Measurements from ENCODE around the gene CDK17. TPM values are rescaled to one million over a fixed set of nuclear protein-coding genes. Genes with fewer than 3 reads are reported as not detected.
A peak's percentile ranks its signal among the peaks of the same experiment; 100 is the strongest.

The CDK17 gene
- total RNA-seq, 1 donor from 2014 or later, result 112 TPM

DNA sequence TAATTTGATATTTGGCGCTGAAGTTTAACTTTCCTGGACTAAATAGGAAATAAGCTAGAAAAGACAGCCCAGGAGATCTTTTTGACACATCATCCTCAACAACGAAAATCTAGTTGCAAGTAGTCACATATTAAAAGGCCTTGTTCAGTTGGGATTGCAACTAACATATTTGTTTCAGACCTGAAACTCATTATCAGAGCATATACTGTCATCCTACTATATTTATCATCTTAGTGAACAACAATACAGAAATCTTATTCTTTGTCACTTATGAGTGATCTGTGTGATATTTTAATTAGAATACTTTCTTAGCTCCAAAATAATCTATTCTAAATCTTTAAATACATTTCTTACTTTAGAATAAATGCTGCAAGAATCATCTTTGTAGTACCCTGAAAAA is 134.0 kb downstream of the CDK17 start:
- peaks cover 20% of the 10 kb centered on the region for H3K4me1 Mint-ChIP-seq (ENCODE audit: unreplicated experiment)
- DNase-seq (ENCODE audit: low spot score), result no peak
- H3K9me3 Mint-ChIP-seq (ENCODE audit: unreplicated experiment), result no peaks in the 10 kb centered on the region
- H3K27me3 Mint-ChIP-seq (ENCODE audit: unreplicated experiment), result peaks cover 39% of the 10 kb centered on the region
- no peak overlapping the region for H3K4me3 Mint-ChIP-seq (ENCODE audit: unreplicated experiment)
- peaks cover 52% of the 10 kb centered on the region for H3K36me3 Mint-ChIP-seq (ENCODE audit: low read depth, unreplicated experiment)
- TF ChIP-seq, protein P1, sequence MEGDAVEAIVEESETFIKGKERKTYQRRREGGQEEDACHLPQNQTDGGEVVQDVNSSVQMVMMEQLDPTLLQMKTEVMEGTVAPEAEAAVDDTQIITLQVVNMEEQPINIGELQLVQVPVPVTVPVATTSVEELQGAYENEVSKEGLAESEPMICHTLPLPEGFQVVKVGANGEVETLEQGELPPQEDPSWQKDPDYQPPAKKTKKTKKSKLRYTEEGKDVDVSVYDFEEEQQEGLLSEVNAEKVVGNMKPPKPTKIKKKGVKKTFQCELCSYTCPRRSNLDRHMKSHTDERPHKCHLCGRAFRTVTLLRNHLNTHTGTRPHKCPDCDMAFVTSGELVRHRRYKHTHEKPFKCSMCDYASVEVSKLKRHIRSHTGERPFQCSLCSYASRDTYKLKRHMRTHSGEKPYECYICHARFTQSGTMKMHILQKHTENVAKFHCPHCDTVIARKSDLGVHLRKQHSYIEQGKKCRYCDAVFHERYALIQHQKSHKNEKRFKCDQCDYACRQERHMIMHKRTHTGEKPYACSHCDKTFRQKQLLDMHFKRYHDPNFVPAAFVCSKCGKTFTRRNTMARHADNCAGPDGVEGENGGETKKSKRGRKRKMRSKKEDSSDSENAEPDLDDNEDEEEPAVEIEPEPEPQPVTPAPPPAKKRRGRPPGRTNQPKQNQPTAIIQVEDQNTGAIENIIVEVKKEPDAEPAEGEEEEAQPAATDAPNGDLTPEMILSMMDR (IDR thresholded peaks at IDR 0.05; ENCODE audit: unreplicated experiment), result no peak
- H3K27ac Mint-ChIP-seq (ENCODE audit: unreplicated experiment), result no peak overlapping the region

DNA sequence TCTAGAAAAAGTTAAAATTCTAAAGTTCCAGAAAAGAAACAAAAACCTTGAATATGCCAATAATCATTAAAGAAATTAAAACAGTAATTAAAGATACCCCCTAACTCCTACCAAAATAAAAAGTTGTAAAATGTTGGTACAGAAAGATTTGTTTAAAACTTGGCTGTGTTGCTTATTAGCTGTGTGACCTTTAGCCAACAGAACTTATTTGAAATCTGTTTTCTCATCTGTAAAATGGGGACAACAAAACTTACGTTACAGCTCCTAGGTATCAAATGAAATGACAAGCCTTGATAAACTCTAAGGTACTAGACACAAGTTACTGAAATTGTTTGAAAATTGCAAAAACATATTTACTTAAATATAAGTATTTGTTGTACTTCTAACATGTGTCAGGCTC is 134.4 kb downstream of the CDK17 start:
- H3K4me3 Mint-ChIP-seq (ENCODE audit: unreplicated experiment), result peak overlapping the region; percentile 47
- H3K27me3 Mint-ChIP-seq (ENCODE audit: unreplicated experiment), result peaks cover 39% of the 10 kb centered on the region
- peaks cover 24% of the 10 kb centered on the region for H3K4me1 Mint-ChIP-seq (ENCODE audit: unreplicated experiment)
- peaks cover 53% of the 10 kb centered on the region for H3K36me3 Mint-ChIP-seq (ENCODE audit: low read depth, unreplicated experiment)
- no peak for DNase-seq (ENCODE audit: low spot score)
- TF ChIP-seq, protein P1 (IDR thresholded peaks at IDR 0.05; ENCODE audit: unreplicated experiment), result no peak
- no peaks in the 10 kb centered on the region for H3K9me3 Mint-ChIP-seq (ENCODE audit: unreplicated experiment)
- H3K27ac Mint-ChIP-seq (ENCODE audit: unreplicated experiment), result no peak overlapping the region

DNA sequence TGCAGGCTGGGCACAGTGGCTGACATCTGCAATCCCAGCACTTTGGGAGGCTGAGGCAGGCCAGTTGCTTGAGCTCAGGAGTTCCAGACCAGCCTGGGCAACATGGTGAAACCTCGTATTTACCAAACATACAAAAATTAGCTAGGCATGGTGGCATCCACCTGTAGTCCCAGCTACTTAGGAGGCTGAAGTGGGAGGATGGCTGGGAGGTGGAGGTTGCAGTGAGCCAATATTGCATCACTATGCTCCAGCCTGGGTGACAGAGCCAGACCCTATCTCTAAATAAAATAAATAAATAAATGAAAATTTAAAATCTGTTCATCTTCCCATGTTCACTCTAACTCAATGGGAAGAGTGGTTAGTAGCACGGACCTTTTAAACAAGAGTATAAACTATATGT is 134.8 kb downstream of the CDK17 start:
- H3K4me1 Mint-ChIP-seq (ENCODE audit: unreplicated experiment), result peaks cover 28% of the 10 kb centered on the region
- peaks cover 58% of the 10 kb centered on the region for H3K36me3 Mint-ChIP-seq (ENCODE audit: low read depth, unreplicated experiment)

DNA sequence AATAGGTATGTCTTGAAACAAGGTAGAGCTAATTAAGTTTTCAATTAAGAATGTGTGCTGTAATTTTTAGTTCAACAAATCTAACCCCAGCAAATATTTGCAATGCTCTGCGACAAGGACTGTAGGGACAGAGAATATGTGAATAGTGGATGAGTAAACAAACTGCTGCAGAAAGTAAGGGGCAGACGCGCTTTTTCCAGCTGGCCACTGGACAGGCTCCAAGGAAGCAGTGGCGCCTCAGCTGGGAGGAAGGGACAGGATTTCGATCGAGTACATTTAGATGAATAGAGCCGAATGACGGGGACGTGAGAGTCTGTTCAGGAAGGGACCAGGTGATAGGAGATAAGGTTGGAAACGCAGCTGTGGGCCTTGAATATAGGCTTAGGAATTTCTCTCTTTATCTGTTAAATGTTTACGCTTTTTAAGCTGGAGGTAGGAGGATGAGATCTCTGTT is 136.8 kb downstream of the CDK17 start:
- TF ChIP-seq, protein P1 (IDR thresholded peaks at IDR 0.05; ENCODE audit: unreplicated experiment), result no peak
- H3K27ac Mint-ChIP-seq (ENCODE audit: unreplicated experiment), result peak overlapping the region; percentile 92
- peaks cover 58% of the 10 kb centered on the region for H3K36me3 Mint-ChIP-seq (ENCODE audit: low read depth, unreplicated experiment)
- peak overlapping the region; percentile 56 for H3K4me3 Mint-ChIP-seq (ENCODE audit: unreplicated experiment)
- DNase-seq (ENCODE audit: low spot score), result no peak
- H3K9me3 Mint-ChIP-seq (ENCODE audit: unreplicated experiment), result no peaks in the 10 kb centered on the region
- H3K27me3 Mint-ChIP-seq (ENCODE audit: unreplicated experiment), result peaks cover 29% of the 10 kb centered on the region
- peaks cover 36% of the 10 kb centered on the region for H3K4me1 Mint-ChIP-seq (ENCODE audit: unreplicated experiment)

More for the DNA sequence above, 134.8 kb downstream of the CDK17 start:
- H3K4me3 Mint-ChIP-seq (ENCODE audit: unreplicated experiment), result no peak overlapping the region
- H3K27me3 Mint-ChIP-seq (ENCODE audit: unreplicated experiment), result peaks cover 35% of the 10 kb centered on the region
- no peak for DNase-seq (ENCODE audit: low spot score)
- H3K9me3 Mint-ChIP-seq (ENCODE audit: unreplicated experiment), result no peaks in the 10 kb centered on the region
- TF ChIP-seq, protein P1 (IDR thresholded peaks at IDR 0.05; ENCODE audit: unreplicated experiment), result no peak
- H3K27ac Mint-ChIP-seq (ENCODE audit: unreplicated experiment), result no peak overlapping the region

DNA sequence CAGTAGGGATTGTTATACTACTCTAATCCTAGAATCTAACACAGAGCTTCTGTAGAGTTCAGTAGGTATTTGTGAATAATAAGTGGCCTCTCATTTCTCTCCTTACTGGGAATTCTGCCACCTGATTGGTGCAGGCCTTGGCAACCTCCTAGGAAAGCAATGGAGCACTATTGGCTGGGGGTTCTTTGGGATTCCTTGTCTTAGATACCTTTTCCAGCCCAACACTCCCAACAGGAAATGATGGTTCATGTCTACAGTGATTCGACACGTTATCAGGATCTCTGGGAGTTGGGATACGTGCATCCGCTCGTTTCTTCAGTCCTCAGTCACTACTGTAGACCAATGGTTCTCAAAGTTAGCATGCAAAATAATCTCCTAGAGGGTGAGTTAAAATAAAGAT is 138.7 kb downstream of the CDK17 start:
- TF ChIP-seq, protein P1 (IDR thresholded peaks at IDR 0.05; ENCODE audit: unreplicated experiment), result no peak
- H3K36me3 Mint-ChIP-seq (ENCODE audit: low read depth, unreplicated experiment), result peaks cover 53% of the 10 kb centered on the region
- H3K4me3 Mint-ChIP-seq (ENCODE audit: unreplicated experiment), result peak overlapping the region; percentile 52
- H3K9me3 Mint-ChIP-seq (ENCODE audit: unreplicated experiment), result no peaks in the 10 kb centered on the region
- peaks cover 26% of the 10 kb centered on the region for H3K27me3 Mint-ChIP-seq (ENCODE audit: unreplicated experiment)
- peak overlapping the region; percentile 85 for H3K27ac Mint-ChIP-seq (ENCODE audit: unreplicated experiment)
- DNase-seq (ENCODE audit: low spot score), result no peak
- H3K4me1 Mint-ChIP-seq (ENCODE audit: unreplicated experiment), result peaks cover 40% of the 10 kb centered on the region
